Nephron progenitor cell (in vitro differentiated cells): ENCODE measurements around the gene P2RY11.

Experiments used
- DNase-seq: peaks from one replicate; pipeline ENCODE4 v3.0.0; 2021
- H3K27ac Mint-ChIP-seq: 2 replicates; pipeline ENCODE4 v1.8.0; 2021; ENCODE audit warnings: mild to moderate bottlenecking, moderate library complexity, mixed read lengths
- H3K27me3 Mint-ChIP-seq: 2 replicates; pipeline ENCODE4 v1.8.0; 2021; ENCODE audit warnings: mild to moderate bottlenecking, low read depth, mixed read lengths; ENCODE audit not compliant: poor library complexity
- H3K36me3 Mint-ChIP-seq: 2 replicates; pipeline ENCODE4 v1.8.0; 2021; ENCODE audit warnings: low read depth, mixed read lengths
- H3K4me1 Mint-ChIP-seq: 2 replicates; pipeline ENCODE4 v1.8.0; 2021; ENCODE audit warnings: mixed read lengths
- H3K4me3 Mint-ChIP-seq: 2 replicates; pipeline ENCODE4 v1.8.0; 2021; ENCODE audit warnings: mild to moderate bottlenecking, moderate library complexity, mixed read lengths
- H3K9me3 Mint-ChIP-seq: 2 replicates; pipeline ENCODE4 v1.8.0; 2021; ENCODE audit warnings: mild to moderate bottlenecking, moderate library complexity, mixed read lengths
- CTCF ChIP-seq: fragments of 200-600 bp; sonication (generic); IDR thresholded peaks from 2 replicates; pipeline ENCODE4 v1.5.0; 2021; ENCODE audit warnings: antibody characterized with exemption

Gene P2RY11

GRCh38 chr19:10085641-10086590, 25.6 kb upstream of the P2RY11 start, which contains the start of gene SHFL:
Gene SHFL, plus strand, starts transcription at chr19:10086317. Its CDS starts 111 bp downstream, at chr19:10086428.
- Mint-ChIP-seq H3K27me3 (peaks cover 72% of the 10 kb centered on the region), H3K4me3 (peak within 1 kb of the TSS; percentile 80), H3K4me1 (no peaks in the 10 kb centered on the region), H3K27ac (no peak within 1 kb of the TSS), H3K9me3 (peaks cover 3% of the 10 kb centered on the region), H3K36me3 (no peaks in the 10 kb centered on the region)
- no peak for TF ChIP-seq CTCF
- peak; percentile 65 for DNase-seq

GRCh38 chr19:10086591-10087192, 24.8 kb upstream of the P2RY11 start:
- H3K27me3 Mint-ChIP-seq, result peaks cover 72% of the 10 kb centered on the region
- H3K27ac Mint-ChIP-seq, result no peak overlapping the region
- no peak for TF ChIP-seq CTCF
- peak; percentile 33 for DNase-seq
- H3K4me1 Mint-ChIP-seq, result no peaks in the 10 kb centered on the region
- no peaks in the 10 kb centered on the region for H3K36me3 Mint-ChIP-seq
- H3K4me3 Mint-ChIP-seq, result no peak overlapping the region
- H3K9me3 Mint-ChIP-seq, result peaks cover 6% of the 10 kb centered on the region

GRCh38 chr19:10087296-10088061, 24.0 kb upstream of the P2RY11 start:
- Mint-ChIP-seq H3K4me1 (no peaks in the 10 kb centered on the region), H3K36me3 (no peaks in the 10 kb centered on the region), H3K9me3 (peaks cover 6% of the 10 kb centered on the region), H3K27me3 (peaks cover 71% of the 10 kb centered on the region), H3K27ac (no peak overlapping the region), H3K4me3 (peak overlapping the region; percentile 4)
- no peak for DNase-seq
- no peak for TF ChIP-seq CTCF

GRCh38 chr19:10088949-10089554, 22.4 kb upstream of the P2RY11 start:
- Mint-ChIP-seq H3K27ac (no peak overlapping the region), H3K27me3 (peaks cover 66% of the 10 kb centered on the region), H3K36me3 (no peaks in the 10 kb centered on the region), H3K4me3 (no peak overlapping the region), H3K9me3 (peaks cover 5% of the 10 kb centered on the region), H3K4me1 (no peaks in the 10 kb centered on the region)
- no peak for DNase-seq
- TF ChIP-seq CTCF, result no peak

GRCh38 chr19:10089801-10090375, 21.6 kb upstream of the P2RY11 start:
- H3K4me1 Mint-ChIP-seq, result no peaks in the 10 kb centered on the region
- no peak overlapping the region for H3K27ac Mint-ChIP-seq
- H3K9me3 Mint-ChIP-seq, result peaks cover 3% of the 10 kb centered on the region
- H3K4me3 Mint-ChIP-seq, result no peak overlapping the region
- DNase-seq, result no peak
- H3K36me3 Mint-ChIP-seq, result no peaks in the 10 kb centered on the region
- no peak for TF ChIP-seq CTCF
- H3K27me3 Mint-ChIP-seq, result peaks cover 63% of the 10 kb centered on the region
